Stomach (tissue), 9 donors: ENCODE data around the gene NPY1R. TPM values are rescaled to one million over a fixed set of nuclear protein-coding genes. Genes with fewer than 3 reads are reported as not detected.

Experiments used
- DNase-seq, 2 donors: peaks; one replicate each; pipeline versions ENCODE4 v3.0.0 to v3.0.0-alpha.2; 2013 to 2019
- H3K27ac ChIP-seq, 5 donors: fragments of 200-600 bp in 4 of 5; sonication (generic) in 4 of 5; one replicate each; pipeline ENCODE4 v1.5.1; 2013 to 2019; ENCODE audit warnings: mild to moderate bottlenecking in 1 of 5, moderate library complexity in 1 of 5
- H3K27me3 ChIP-seq, 3 donors: fragments of 200-600 bp; sonication (generic); one replicate each; pipeline ENCODE4 v1.5.1; 2017 to 2019; ENCODE audit warnings: mixed run types in 1 of 3
- H3K36me3 ChIP-seq, 4 donors: fragments of 200-600 bp; sonication (generic); 1 replicate in 3 of 4; 2 replicates in 1 of 4; pipeline ENCODE4 v1.5.1; 2016 to 2019
- H3K4me1 ChIP-seq, 4 donors: fragments of 200-600 bp; sonication (generic); one replicate each; pipeline ENCODE4 v1.5.1; 2016 to 2019
- H3K4me3 ChIP-seq, 4 donors: fragments of 200-600 bp; sonication (generic) in 3 of 4; one replicate each; pipeline ENCODE4 v1.5.1; 2016 to 2019; ENCODE audit warnings: mild to moderate bottlenecking in 1 of 4
- H3K9me3 ChIP-seq, 4 donors: fragments of 200-600 bp; sonication (generic); one replicate each; pipeline ENCODE4 v1.5.1; 2016 to 2019
- CTCF ChIP-seq, 7 experiments: fragments of 450-650 bp in 4 of 7; fragments of 200-600 bp in 3 of 7; sonication (generic) in 3 of 7; IDR thresholded peaks; one replicate each; pipeline ENCODE4 v1.5.1; 2016 to 2019; ENCODE audit warnings: antibody characterized with exemption in 7 of 7, control low read depth in 2 of 7, mild to moderate bottlenecking in 1 of 7
- EP300 ChIP-seq: sonication (generic); formaldehyde crosslinking; IDR thresholded peaks from one replicate; pipeline ENCODE4 v1.6.1; 2017; ENCODE audit warnings: antibody characterized with exemption
- POLR2A ChIP-seq, 4 donors: fragments of 450-650 bp; IDR thresholded peaks; one replicate each; pipeline ENCODE4 v1.6.1; 2016; ENCODE audit warnings: antibody characterized with exemption in 4 of 4, control low read depth in 2 of 4, mild to moderate bottlenecking in 1 of 4, moderate library complexity in 1 of 4
- POLR2AphosphoS5 ChIP-seq, 3 donors: sonication (generic); formaldehyde crosslinking; IDR thresholded peaks; one replicate each; pipeline ENCODE4 v1.6.1; 2016; ENCODE audit warnings: antibody characterized with exemption in 3 of 3
- WGBS, 5 donors: extraction: QIAGEN DNeasy Blood & Tissue Kit in 3 of 5; methylation state at CpG; one replicate each; pipeline versions ENCODE4 v1.1.5 to v1.1.7; 2013 to 2018; 5-methylcytosine and 5-hydroxymethylcytosine counted together
- intact Hi-C: fragments of 100-400 bp; cut with DNase I; formaldehyde crosslinking; loops from one replicate; pipeline ENCODE4 v1.15.1; 2023; ENCODE audit warnings: low total_unique reads
- polyA plus RNA-seq, 3 donors: library from polyadenylated mRNA; stranded (reverse); fragments of 200-250 nt; gene quantifications; one replicate each; pipeline ENCODE4 v1.2.3, GENCODE V29; 2013
- total RNA-seq, 5 donors: library from RNA; depleted of rRNA; stranded (reverse); fragments of >200 nt; gene quantifications; one replicate each; pipeline versions ENCODE4 v1.1.0 to v1.2.3, GENCODE V29; 2014 to 2016
- donor health status: healthy with polysubstance abuse.
- donor health status: Bipolar disorder and iron deficiency.
- donor health status: healthy.

Gene NPY1R
- total and polyA plus RNA-seq, 8 donors, result 0.33 to 21.6 (median 1.7) TPM; not detected in 2

GRCh38 chr4:163300445-163300844 is 32.0 kb downstream of the NPY1R start:
- intact Hi-C loops, result no loop called here
- TF ChIP-seq POLR2A (IDR thresholded peaks at IDR 0.05) (no peak), EP300 (no peak), POLR2AphosphoS5 (IDR thresholded peaks at IDR 0.05) (no peak), CTCF (IDR thresholded peaks at IDR 0.05) (no peak)
- Histone ChIP-seq H3K27ac (no peak overlapping the region), H3K36me3 (no peaks in the 10 kb centered on the region), H3K9me3 (no peaks in the 10 kb centered on the region), H3K27me3 (no peaks in the 10 kb centered on the region), H3K4me1 (no peaks in the 10 kb centered on the region), H3K4me3 (no peak overlapping the region)
- WGBS, 5 donors, result 39 to 55% (median 51%) methylated on average over 3 of the region's 3 CpGs
- no peak for DNase-seq

GRCh38 chr4:163295138-163295537 is 37.3 kb downstream of the NPY1R start:
- intact Hi-C loops, result no loop called here
- H3K27me3 ChIP-seq, result no peaks in the 10 kb centered on the region
- no peak for DNase-seq
- no peaks in the 10 kb centered on the region for H3K36me3 ChIP-seq
- no peaks in the 10 kb centered on the region for H3K9me3 ChIP-seq
- 69 to 81% (median 76%) methylated on average over 3 of the region's 3 CpGs for WGBS, 5 donors
- H3K27ac ChIP-seq, result no peak overlapping the region
- no peak overlapping the region for H3K4me3 ChIP-seq
- no peaks in the 10 kb centered on the region for H3K4me1 ChIP-seq
- no peak for TF ChIP-seq CTCF (IDR thresholded peaks at IDR 0.05)
- TF ChIP-seq EP300, result no peak
- TF ChIP-seq POLR2A (IDR thresholded peaks at IDR 0.05), result no peak
- TF ChIP-seq POLR2AphosphoS5 (IDR thresholded peaks at IDR 0.05), result no peak

- no peaks in the 10 kb centered on the region for H3K4me1 ChIP-seq
- intact Hi-C loops, result no loop called here
- H3K27me3 ChIP-seq, result no peaks in the 10 kb centered on the region
- H3K27ac ChIP-seq, result no peak overlapping the region
- 87 to 91% (median 89%) methylated on average over 5 of the region's 5 CpGs for WGBS, 5 donors
- H3K36me3 ChIP-seq, result no peaks in the 10 kb centered on the region
- no peak for DNase-seq
- TF ChIP-seq POLR2A (IDR thresholded peaks at IDR 0.05), result no peak
- TF ChIP-seq EP300, result no peak
- TF ChIP-seq CTCF (IDR thresholded peaks at IDR 0.05), result no peak
- no peak for TF ChIP-seq POLR2AphosphoS5 (IDR thresholded peaks at IDR 0.05)
- no peak overlapping the region for H3K4me3 ChIP-seq
- H3K9me3 ChIP-seq, result peaks cover 0 to 3% (median 0%) of the 10 kb centered on the region in 4 donors
Measured at GRCh38 chr4:163284304-163284703, 48.1 kb downstream of the NPY1R start.

GRCh38 chr4:163280703-163281519 is 51.5 kb downstream of the NPY1R start:
- no peaks in the 10 kb centered on the region for H3K4me1 ChIP-seq
- no peak overlapping the region for H3K27ac ChIP-seq
- 43 to 51% (median 44%) methylated on average over 3 of the region's 3 CpGs for WGBS, 5 donors
- H3K4me3 ChIP-seq, result no peak overlapping the region
- H3K9me3 ChIP-seq, result peaks cover 0 to 3% (median 0%) of the 10 kb centered on the region in 4 donors
- intact Hi-C loops, result no loop called here
- H3K36me3 ChIP-seq, result no peaks in the 10 kb centered on the region
- no peak for TF ChIP-seq POLR2AphosphoS5 (IDR thresholded peaks at IDR 0.05)
- no peak for TF ChIP-seq POLR2A (IDR thresholded peaks at IDR 0.05)
- no peak for TF ChIP-seq EP300
- no peak for TF ChIP-seq CTCF (IDR thresholded peaks at IDR 0.05)
- H3K27me3 ChIP-seq, result no peaks in the 10 kb centered on the region
- no peak for DNase-seq
